SK-N-SH (cell line): ENCODE data around the gene NTM. TPM values are rescaled to one million over a fixed set of nuclear protein-coding genes. Genes with fewer than 3 reads are reported as not detected.

Experiments
- CTCF ChIA-PET: fragments of 300-600, 350-600 bp; formaldehyde crosslinking; extraction: SDS; loops from one replicate; lab custom pipeline; 2021; lab: Yijun Ruan, JAX
- POLR2A ChIA-PET: fragments of 350-600 bp; sonication (Branson Sonifier 250); formaldehyde crosslinking; extraction: SDS; loops from one replicate; lab custom pipeline; 2020; ENCODE audit warnings: antibody characterized with exemption, inconsistent platforms; lab: Yijun Ruan, JAX
- DNase-seq: peaks from one replicate; pipeline ENCODE4 v3.0.0; 2012
- H2AFZ ChIP-seq: fragments of 200-600 bp; sonication (generic); 2 replicates; pipeline ENCODE4 v1.8.1; 2016; ENCODE audit warnings: antibody characterized with exemption, mild to moderate bottlenecking, low read depth
- H3F3A ChIP-seq: fragments of 200-600 bp; sonication (generic); replicated peaks from 2 replicates; pipeline ENCODE3; 2016; ENCODE audit warnings: antibody characterized with exemption, mild to moderate bottlenecking; ENCODE audit not compliant: insufficient read depth
- H3K27ac ChIP-seq, 2 experiments: fragments of 200-500 bp in 1 of 2; fragments of 200-600 bp in 1 of 2; sonication (Bioruptor generic) in 1 of 2; sonication (generic), shearing (Covaris generic) in 1 of 2; 2 replicates each; pipeline versions ENCODE4 v1.5.1 to v1.6.1; 2014 to 2016; ENCODE audit warnings: low read depth in 2 of 2, inconsistent platforms in 1 of 2, low read length in 1 of 2, mild to moderate bottlenecking in 1 of 2, mixed read lengths in 1 of 2
- H3K27me3 ChIP-seq: fragments of 200-600 bp; sonication (generic), shearing (Covaris generic); 2 replicates; pipeline ENCODE4 v1.6.1; 2016; ENCODE audit warnings: mixed run types; ENCODE audit not compliant: insufficient read depth
- H3K36me3 ChIP-seq, 2 experiments: fragments of 200-500 bp in 1 of 2; fragments of 200-600 bp in 1 of 2; sonication (Bioruptor generic) in 1 of 2; sonication (generic) in 1 of 2; replicated peaks in 1 of 2; 2 replicates each; pipeline versions ENCODE3 to v1.5.1; 2014 to 2016; ENCODE audit warnings: low read length in 1 of 2, mild to moderate bottlenecking in 1 of 2; ENCODE audit not compliant: insufficient read depth in 2 of 2, control insufficient read depth in 1 of 2
- H3K4me1 ChIP-seq, 2 experiments: fragments of 200-500 bp in 1 of 2; fragments of 200-600 bp in 1 of 2; sonication (Bioruptor generic) in 1 of 2; sonication (generic), shearing (Covaris generic) in 1 of 2; 2 replicates each; pipeline versions ENCODE4 v1.5.1 to v1.6.1; 2014 to 2016; ENCODE audit warnings: low read depth in 1 of 2, low read length in 1 of 2, mixed run types in 1 of 2; ENCODE audit not compliant: insufficient read depth in 2 of 2, control insufficient read depth in 1 of 2
- H3K4me2 ChIP-seq: fragments of 200-600 bp; sonication (generic), shearing (Covaris generic); 2 replicates; pipeline ENCODE4 v1.6.1; 2017; ENCODE audit warnings: mixed run types
- H3K4me3 ChIP-seq, 2 experiments: fragments of 200-500 bp in 1 of 2; fragments of 200-600 bp in 1 of 2; sonication (Bioruptor generic) in 1 of 2; sonication (generic), shearing (Covaris generic) in 1 of 2; 2 replicates each; pipeline versions ENCODE4 v1.5.1 to v1.8.1; 2014 to 2016; ENCODE audit warnings: low read depth in 2 of 2, inconsistent platforms in 1 of 2, low read length in 1 of 2, mild to moderate bottlenecking in 1 of 2, mixed read lengths in 1 of 2, moderate library complexity in 1 of 2
- H3K79me2 ChIP-seq: fragments of 200-600 bp; sonication (generic); 2 replicates; pipeline ENCODE4 v1.8.1; 2017; ENCODE audit warnings: mild to moderate bottlenecking; ENCODE audit not compliant: insufficient read depth
- H3K9ac ChIP-seq: fragments of 200-600 bp; sonication (generic); 2 replicates; pipeline ENCODE4 v1.6.1; 2017; ENCODE audit warnings: mixed run types
- H3K9me2 ChIP-seq: fragments of 200-600 bp; sonication (generic); 2 replicates; pipeline ENCODE4 v1.6.1; 2017; ENCODE audit warnings: mixed run types
- H3K9me3 ChIP-seq: fragments of 200-600 bp; sonication (generic); 2 replicates; pipeline ENCODE4 v1.6.1; 2017; ENCODE audit warnings: mixed run types, mild to moderate bottlenecking, moderate library complexity
- H4K20me1 ChIP-seq: fragments of 200-600 bp; sonication (generic); 2 replicates; pipeline ENCODE4 v1.6.1; 2017; ENCODE audit warnings: mild to moderate bottlenecking, mixed run types; ENCODE audit not compliant: insufficient read depth
- CHD2 ChIP-seq: fragments of 150-350 bp; IDR thresholded peaks from 2 replicates; pipeline ENCODE4 v1.6.1; 2018; ENCODE audit warnings: low read length; ENCODE audit not compliant: partially characterized antibody
- EP300 ChIP-seq, 2 experiments: IDR thresholded peaks; 2 replicates each; pipeline versions ENCODE4 v1.4.0 to v1.6.1; 2012; ENCODE audit warnings: borderline replicate concordance in 1 of 2, low read depth in 1 of 2, low read length in 1 of 2
- EZH2phosphoT487 ChIP-seq: fragments of 200-600 bp; sonication (generic); IDR thresholded peaks from 2 replicates; pipeline ENCODE4 v1.6.1; 2017; ENCODE audit warnings: low read depth, mixed run types, mild to moderate bottlenecking, antibody characterized with exemption, moderate library complexity, borderline replicate concordance
- FOXM1 ChIP-seq: IDR thresholded peaks from 2 replicates; pipeline ENCODE4 v1.4.0; 2012; ENCODE audit warnings: low read depth, mild to moderate bottlenecking
- GATA2 ChIP-seq: sonication (generic); formaldehyde crosslinking; IDR thresholded peaks from 2 replicates; pipeline ENCODE4 v1.5.0; 2020; ENCODE audit warnings: mild to moderate bottlenecking, missing genetic modification reagents
- IRF3 ChIP-seq: fragments of 150-350 bp; IDR thresholded peaks from 2 replicates; pipeline ENCODE4 v1.6.1; 2016; ENCODE audit warnings: mild to moderate bottlenecking, low read depth, low read length
- JUND ChIP-seq: IDR thresholded peaks from 2 replicates; pipeline ENCODE4 v1.4.0; 2012
- MAX ChIP-seq: IDR thresholded peaks from 2 replicates; pipeline ENCODE4 v1.4.0; 2012; ENCODE audit warnings: low read depth
- MEF2A ChIP-seq: IDR thresholded peaks from 2 replicates; pipeline ENCODE4 v1.4.0; 2012; ENCODE audit warnings: low read depth, borderline replicate concordance
- NFIC ChIP-seq: IDR thresholded peaks from 2 replicates; pipeline ENCODE4 v1.4.0; 2012; ENCODE audit warnings: borderline replicate concordance
- NRF1 ChIP-seq: IDR thresholded peaks from 2 replicates; pipeline ENCODE4 v1.6.1; 2012; ENCODE audit warnings: low read depth, mild to moderate bottlenecking, low read length
- RFX5 ChIP-seq: IDR thresholded peaks from 2 replicates; pipeline ENCODE4 v1.6.1; 2012; ENCODE audit warnings: mild to moderate bottlenecking, improper control_type of control experiment, low read length
- SIN3A ChIP-seq: IDR thresholded peaks from 2 replicates; pipeline ENCODE4 v1.6.1; 2012; ENCODE audit warnings: low read depth, mild to moderate bottlenecking, low read length, moderate library complexity, borderline replicate concordance
- SMC3 ChIP-seq: IDR thresholded peaks from 2 replicates; pipeline ENCODE4 v1.6.1; 2012; ENCODE audit warnings: low read depth, low read length, improper control_type of control experiment
- TAF1 ChIP-seq: IDR thresholded peaks from 2 replicates; pipeline ENCODE4 v1.6.1; 2012; ENCODE audit warnings: low read depth, mild to moderate bottlenecking, low read length, moderate library complexity, borderline replicate concordance
- TCF12 ChIP-seq: IDR thresholded peaks from 2 replicates; pipeline ENCODE4 v1.4.0; 2012
- USF1 ChIP-seq: IDR thresholded peaks from 2 replicates; pipeline ENCODE4 v1.4.0; 2012; ENCODE audit warnings: low read depth, borderline replicate concordance
- USF2 ChIP-seq: fragments of 150-350 bp; IDR thresholded peaks from 2 replicates; pipeline ENCODE4 v1.6.1; 2017; ENCODE audit warnings: antibody characterized with exemption, low read length, low read depth, borderline replicate concordance
- YY1 ChIP-seq: IDR thresholded peaks from 2 replicates; pipeline ENCODE4 v1.4.0; 2012; ENCODE audit warnings: low read depth, mild to moderate bottlenecking
- ZBTB33 ChIP-seq: IDR thresholded peaks from 2 replicates; pipeline ENCODE4 v1.4.0; 2012; ENCODE audit warnings: low read depth, borderline replicate concordance
- WGBS: methylation state at CpG from one replicate; pipeline ENCODE4 v1.1.6; 2017; ENCODE audit warnings: low lambda C conversion rate; 5-methylcytosine and 5-hydroxymethylcytosine counted together
- polyA plus RNA-seq, 3 experiments: library from polyadenylated mRNA; depleted of rRNA; stranded (reverse); fragments of >200 nt; gene quantifications; 2 replicates each; pipeline ENCODE4 v1.2.3, GENCODE V29; 2012

NTM gene
- polyA plus RNA-seq, 1 of the 3 experiments (the other 2 are of a cell fraction): 20.0 TPM

- Histone ChIP-seq H3K79me2 (no peaks in the 10 kb centered on the region), H3K9me2 (no peaks in the 10 kb centered on the region), H3K4me3 (no peak overlapping the region), H2AFZ (no peak overlapping the region), H3K9ac (no peak overlapping the region), H3K4me2 (no peak overlapping the region), H3F3A (no peaks in the 10 kb centered on the region), H3K27ac (no peak overlapping the region), H3K27me3 (no peaks in the 10 kb centered on the region), H3K36me3 (no peaks in the 10 kb centered on the region), H3K9me3 (no peaks in the 10 kb centered on the region), H3K4me1 (no peaks in the 10 kb centered on the region), H4K20me1 (no peaks in the 10 kb centered on the region)
- TF ChIP-seq NRF1 (no peak), USF2 (no peak), NFIC (no peak), RFX5 (no peak), TAF1 (no peak), TCF12 (no peak), GATA2 (CRISPR knock-in tag) (no peak), ZBTB33 (no peak), JUND (no peak), USF1 (no peak)
- 39% methylated on average over 4 of the region's 4 CpGs for WGBS
- ChIA-PET POLR2A (no interaction called here), CTCF (interaction anchor here (0.8 to 0.9 kb wide), 2 partner anchors 10 to 56 kb away, joined by 3 read pairs; no protein-coding TSS in a partner anchor)
- no peak for DNase-seq
Measured at GRCh38 chr11:131624531-131624930, 254.1 kb downstream of the NTM start.

- CTCF ChIA-PET: interaction anchor here (1.4 kb wide), 1 partner anchor 48 kb away, joined by 3 read pairs; no protein-coding TSS in a partner anchor
- no peak overlapping the region for H3K9ac ChIP-seq
- no peak overlapping the region for H3K4me2 ChIP-seq
- H3K36me3 ChIP-seq: no peaks in the 10 kb centered on the region
- no peaks in the 10 kb centered on the region for H3K79me2 ChIP-seq
- no peaks in the 10 kb centered on the region for H3K9me2 ChIP-seq
- H3K27ac ChIP-seq: no peak overlapping the region
- H2AFZ ChIP-seq: no peak overlapping the region
- no peaks in the 10 kb centered on the region for H4K20me1 ChIP-seq
- no peak overlapping the region for H3K4me3 ChIP-seq
- no peak for DNase-seq
- no peaks in the 10 kb centered on the region for H3F3A ChIP-seq
- H3K4me1 ChIP-seq: no peaks in the 10 kb centered on the region
- WGBS: 45% methylated on average over 9 of the region's 9 CpGs
- POLR2A ChIA-PET: no interaction called here
- H3K9me3 ChIP-seq: no peaks in the 10 kb centered on the region
- no peaks in the 10 kb centered on the region for H3K27me3 ChIP-seq
- TF ChIP-seq RFX5: no peak
- no peak for TF ChIP-seq EP300 (IDR thresholded peaks at IDR 0.05; ENCODE audit: borderline replicate concordance in 1 of 2, low read depth in 1 of 2, low read length in 1 of 2)
- TF ChIP-seq TCF12: no peak
- no peak for TF ChIP-seq CHD2
- TF ChIP-seq EZH2phosphoT487: no peak
- TF ChIP-seq MAX: no peak
- TF ChIP-seq USF2: no peak
- no peak for TF ChIP-seq SMC3
- no peak for TF ChIP-seq IRF3
- TF ChIP-seq FOXM1: no peak
- TF ChIP-seq YY1: no peak
- TF ChIP-seq ZBTB33: no peak
- no peak for TF ChIP-seq SIN3A
- no peak for TF ChIP-seq NRF1
- no peak for TF ChIP-seq MEF2A
Measured at GRCh38 chr11:131626788-131627187, 256.4 kb downstream of the NTM start.
